Prostate gland (tissue), 2 donors: Measurements from ENCODE around the gene PTPRG.

Source experiments
- POLR2A ChIP-seq: fragments of 450-650 bp; IDR thresholded peaks from one replicate; pipeline ENCODE4 v1.6.1; 2016; ENCODE audit warnings: antibody characterized with exemption, mild to moderate bottlenecking
- TF ChIP-seq, protein P1 (sequence below), 4 experiments: fragments of 200-600 bp in 2 of 4; fragments of 450-650 bp in 2 of 4; sonication (generic) in 2 of 4; IDR thresholded peaks; 1 replicate in 3 of 4; 2 replicates in 1 of 4; pipeline ENCODE4 v1.5.1; 2016 to 2019; ENCODE audit warnings: antibody characterized with exemption in 4 of 4, mild to moderate bottlenecking in 2 of 4, moderate library complexity in 2 of 4

DNA sequence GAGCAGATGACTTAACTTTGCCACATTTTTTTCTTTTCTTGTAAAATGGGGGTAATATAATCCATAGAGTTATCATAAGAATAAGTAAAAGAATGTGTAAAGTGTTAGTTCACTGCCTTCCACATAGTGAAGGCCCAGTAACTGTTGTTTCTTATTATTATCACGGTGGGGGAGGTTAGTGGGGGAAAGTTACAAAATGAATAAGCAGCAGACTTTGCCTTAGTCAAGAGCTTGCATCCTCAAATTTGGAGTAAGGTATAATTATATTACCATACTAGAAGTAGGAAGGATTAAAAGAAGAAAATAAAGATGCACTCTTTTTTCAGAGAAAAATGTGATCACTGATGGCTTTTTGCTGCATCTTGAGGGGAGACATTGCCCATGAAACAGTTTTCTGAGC is 247.6 kb downstream of the PTPRG start:
- TF ChIP-seq POLR2A, result no peak
- TF ChIP-seq, protein P1, sequence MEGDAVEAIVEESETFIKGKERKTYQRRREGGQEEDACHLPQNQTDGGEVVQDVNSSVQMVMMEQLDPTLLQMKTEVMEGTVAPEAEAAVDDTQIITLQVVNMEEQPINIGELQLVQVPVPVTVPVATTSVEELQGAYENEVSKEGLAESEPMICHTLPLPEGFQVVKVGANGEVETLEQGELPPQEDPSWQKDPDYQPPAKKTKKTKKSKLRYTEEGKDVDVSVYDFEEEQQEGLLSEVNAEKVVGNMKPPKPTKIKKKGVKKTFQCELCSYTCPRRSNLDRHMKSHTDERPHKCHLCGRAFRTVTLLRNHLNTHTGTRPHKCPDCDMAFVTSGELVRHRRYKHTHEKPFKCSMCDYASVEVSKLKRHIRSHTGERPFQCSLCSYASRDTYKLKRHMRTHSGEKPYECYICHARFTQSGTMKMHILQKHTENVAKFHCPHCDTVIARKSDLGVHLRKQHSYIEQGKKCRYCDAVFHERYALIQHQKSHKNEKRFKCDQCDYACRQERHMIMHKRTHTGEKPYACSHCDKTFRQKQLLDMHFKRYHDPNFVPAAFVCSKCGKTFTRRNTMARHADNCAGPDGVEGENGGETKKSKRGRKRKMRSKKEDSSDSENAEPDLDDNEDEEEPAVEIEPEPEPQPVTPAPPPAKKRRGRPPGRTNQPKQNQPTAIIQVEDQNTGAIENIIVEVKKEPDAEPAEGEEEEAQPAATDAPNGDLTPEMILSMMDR (IDR thresholded peaks at IDR 0.05), result no peak
